Cerebellar nuclear complex (tissue), 1 donor: ENCODE results near the gene ANKRD42.

Experiments
- DNase-seq, 2 experiments: peaks; one replicate each; lab custom pipeline; 2025; lab: John Stamatoyannopoulos, UW

ANKRD42 gene

GRCh38 chr11:83193315-83194280, at the start of gene ANKRD42:
Gene ANKRD42 (plus strand): TSS chr11:83193712. CDS start chr11:83194671, 959 bp downstream.
- peak; percentile 14 to 75 for DNase-seq

DNA sequence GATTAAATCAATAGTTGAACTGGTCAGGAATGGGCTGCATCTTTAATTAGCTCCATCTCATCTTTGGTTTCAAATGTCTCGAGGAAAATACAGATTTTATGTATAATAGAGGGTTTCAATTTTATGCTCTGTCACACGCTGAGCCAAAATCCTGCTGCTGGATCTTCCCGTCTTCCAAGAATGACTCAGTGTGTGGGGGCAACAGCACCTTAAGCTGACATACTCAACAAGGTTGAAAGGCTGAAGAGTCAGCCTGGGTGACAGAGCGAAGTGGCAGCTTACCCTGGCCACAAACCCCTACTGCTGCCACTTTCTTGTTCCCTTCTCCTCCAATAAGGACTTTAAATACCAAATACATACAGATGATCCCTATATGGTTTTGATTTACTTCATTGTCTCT, 45.6 kb upstream of the ANKRD42 start:
- DNase-seq: no peak

DNA sequence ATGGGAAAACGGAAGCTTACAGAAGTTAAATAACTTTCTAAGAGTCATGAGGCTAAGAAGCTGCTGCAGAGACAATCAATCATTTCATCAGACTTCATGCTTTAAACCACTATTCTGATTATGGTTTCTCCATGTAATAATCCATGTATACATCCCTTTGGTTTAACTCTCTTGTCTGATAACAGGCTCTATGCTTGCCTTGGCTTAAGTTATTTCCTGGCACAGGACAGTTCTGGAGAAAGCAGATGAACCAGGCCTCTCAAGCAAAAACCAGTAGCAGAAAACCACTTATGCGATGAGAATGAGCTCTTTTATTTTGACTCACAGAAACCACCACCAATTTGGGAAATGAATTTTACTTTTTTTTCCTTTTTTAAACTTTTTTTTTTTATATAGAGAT, 43.1 kb upstream of the ANKRD42 start:
- DNase-seq: no peak

DNA sequence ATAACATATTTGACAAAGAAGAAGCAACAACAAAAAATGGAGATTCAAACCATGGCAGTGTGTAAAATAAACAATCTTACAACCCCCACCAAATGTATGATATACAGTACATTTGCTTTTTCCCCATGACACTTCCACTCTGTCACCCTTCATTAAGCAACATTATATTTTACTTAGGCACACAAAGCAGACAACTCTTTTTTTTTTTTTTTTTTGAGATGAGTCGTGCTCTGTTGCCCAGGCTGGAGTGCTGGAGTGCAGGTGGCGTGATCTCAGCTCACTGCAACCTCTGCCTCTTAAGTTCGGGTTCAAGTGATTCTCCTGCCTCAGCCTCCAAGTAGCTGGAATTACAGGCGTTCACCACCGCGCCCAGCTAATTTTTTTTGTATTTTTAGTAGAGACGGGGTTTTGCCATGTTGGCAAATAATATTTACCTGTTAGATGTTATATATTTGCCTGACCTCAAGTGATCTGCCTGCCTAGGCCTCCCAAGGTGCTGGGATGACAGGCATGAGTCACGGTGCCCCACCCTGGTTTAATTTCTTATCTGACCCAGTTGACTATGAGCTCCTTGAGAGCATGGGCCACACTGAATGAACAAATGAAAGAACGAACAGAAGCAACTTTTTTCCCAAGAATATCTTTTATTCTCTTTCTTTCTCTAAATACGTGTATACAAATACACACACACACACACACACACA, 42.1 kb upstream of the ANKRD42 start:
- DNase-seq: no peak

GRCh38 chr11:83152264-83152663, 41.2 kb upstream of the ANKRD42 start:
- no peak for DNase-seq

GRCh38 chr11:83153764-83154163, 39.7 kb upstream of the ANKRD42 start:
- no peak for DNase-seq

GRCh38 chr11:83156144-83156995, 37.1 kb upstream of the ANKRD42 start:
- peak; percentile 98 to 100 for DNase-seq

DNA sequence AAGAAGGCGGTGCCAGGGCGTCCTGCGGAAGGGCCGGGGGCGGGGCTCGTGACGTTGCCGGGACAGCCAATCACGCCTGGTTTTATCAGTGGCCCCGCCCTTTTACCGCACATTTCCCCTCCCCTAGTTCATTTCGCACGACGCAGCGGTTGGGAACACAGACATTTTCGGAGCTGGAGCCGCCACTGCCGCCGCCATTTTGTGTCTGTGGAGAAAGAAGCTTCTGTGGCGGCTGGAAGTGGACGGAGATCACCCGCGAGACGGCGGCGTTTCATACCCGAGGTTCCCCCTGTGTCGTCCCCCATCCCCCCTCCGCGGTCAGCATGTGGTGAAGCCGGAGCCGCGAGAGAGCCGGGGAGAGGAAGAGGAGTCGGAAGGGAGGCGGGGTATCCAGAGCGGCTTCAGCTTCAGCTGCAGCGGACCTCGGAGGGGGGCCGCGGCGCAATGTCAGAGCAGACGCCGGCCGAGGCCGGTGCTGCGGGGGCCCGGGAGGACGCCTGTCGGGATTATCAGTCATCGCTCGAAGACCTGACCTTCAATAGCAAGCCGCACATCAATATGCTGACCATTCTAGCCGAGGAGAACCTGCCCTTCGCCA, 36.4 kb upstream of the ANKRD42 start, which contains the start of gene PCF11:
Gene PCF11 (plus strand): TSS at position 136 of the 598 bp plus-strand sequence. CDS start 309 bp downstream, at position 445.
- no peak for DNase-seq

- no peak for DNase-seq
These were observed 35.7 kb upstream of the ANKRD42 start for GRCh38 chr11:83157594-83158356.

- DNase-seq: no peak
These were observed 35.1 kb upstream of the ANKRD42 start for GRCh38 chr11:83158357-83158786.

- no peak for DNase-seq
These were observed 34.3 kb upstream of the ANKRD42 start for GRCh38 chr11:83158965-83159901.

GRCh38 chr11:83159902-83160865, 33.3 kb upstream of the ANKRD42 start:
- no peak for DNase-seq

- no peak for DNase-seq
These were observed 31.8 kb upstream of the ANKRD42 start for GRCh38 chr11:83161610-83162199.

GRCh38 chr11:83162377-83162776, 31.1 kb upstream of the ANKRD42 start:
- no peak for DNase-seq

DNA sequence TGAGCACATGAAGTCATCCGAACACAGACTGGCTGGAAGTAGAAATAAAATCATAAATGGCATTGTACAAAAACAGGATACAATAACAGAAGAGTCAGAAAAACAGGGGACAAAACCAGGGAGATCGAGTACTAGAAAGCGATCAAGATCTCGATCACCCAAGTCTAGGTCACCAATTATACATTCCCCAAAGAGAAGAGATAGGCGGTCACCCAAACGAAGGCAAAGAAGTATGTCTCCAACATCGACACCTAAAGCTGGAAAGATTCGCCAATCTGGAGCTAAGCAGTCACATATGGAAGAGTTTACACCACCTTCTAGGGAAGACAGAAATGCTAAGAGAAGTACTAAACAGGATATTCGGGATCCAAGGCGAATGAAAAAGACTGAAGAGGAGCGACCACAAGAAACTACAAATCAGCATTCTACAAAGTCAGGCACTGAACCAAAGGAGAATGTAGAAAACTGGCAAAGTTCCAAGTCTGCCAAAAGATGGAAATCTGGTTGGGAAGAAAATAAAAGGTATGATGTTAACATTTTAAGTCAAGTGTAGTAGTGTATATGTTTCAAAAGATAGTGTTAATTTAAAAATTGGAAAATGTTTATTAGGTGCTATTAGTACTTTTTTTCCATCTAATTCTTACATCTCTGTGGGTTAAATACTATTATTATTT, 27.2 kb upstream of the ANKRD42 start:
- no peak for DNase-seq

DNA sequence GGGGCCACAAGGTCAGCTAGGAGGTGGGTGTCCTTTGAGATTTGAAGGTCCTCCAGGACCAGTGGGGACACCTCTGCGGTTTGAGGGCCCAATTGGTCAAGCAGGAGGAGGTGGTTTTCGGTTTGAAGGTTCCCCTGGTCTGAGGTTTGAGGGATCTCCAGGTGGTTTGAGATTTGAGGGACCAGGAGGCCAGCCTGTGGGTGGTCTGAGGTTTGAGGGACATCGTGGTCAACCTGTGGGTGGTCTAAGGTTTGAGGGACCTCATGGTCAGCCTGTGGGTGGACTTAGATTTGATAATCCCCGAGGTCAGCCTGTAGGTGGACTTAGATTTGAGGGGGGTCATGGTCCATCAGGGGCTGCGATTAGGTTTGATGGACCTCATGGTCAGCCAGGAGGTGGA, 24.8 kb upstream of the ANKRD42 start:
- no peak for DNase-seq

DNA sequence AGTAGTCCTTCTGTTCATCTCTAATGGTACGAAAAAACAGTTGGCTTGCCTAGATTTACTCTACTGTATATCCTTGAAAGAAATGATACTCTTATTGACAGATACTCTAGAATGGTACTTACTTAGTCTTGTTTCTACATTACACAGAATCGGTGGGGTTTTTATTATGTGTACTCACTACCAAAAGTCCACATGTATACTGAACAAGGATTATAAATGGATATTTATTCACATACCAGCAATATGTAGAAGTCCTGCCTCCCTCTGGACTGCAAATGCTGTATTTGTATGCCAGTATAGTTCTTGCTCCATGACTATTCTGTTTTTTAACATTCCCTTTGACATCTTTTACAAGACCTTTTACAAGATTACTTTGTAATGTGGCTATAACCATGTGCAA, 22.6 kb upstream of the ANKRD42 start:
- DNase-seq: no peak
